GM12801 (cell line): Measurements from ENCODE around the gene IGF2R.

Experiments used
- CTCF ChIP-seq: IDR thresholded peaks from one replicate; pipeline ENCODE4 v1.5.1; 2011; ENCODE audit warnings: control low read depth; ENCODE audit not compliant: insufficient read length; ENCODE audit errors: extremely low read depth

The IGF2R gene, protein sequence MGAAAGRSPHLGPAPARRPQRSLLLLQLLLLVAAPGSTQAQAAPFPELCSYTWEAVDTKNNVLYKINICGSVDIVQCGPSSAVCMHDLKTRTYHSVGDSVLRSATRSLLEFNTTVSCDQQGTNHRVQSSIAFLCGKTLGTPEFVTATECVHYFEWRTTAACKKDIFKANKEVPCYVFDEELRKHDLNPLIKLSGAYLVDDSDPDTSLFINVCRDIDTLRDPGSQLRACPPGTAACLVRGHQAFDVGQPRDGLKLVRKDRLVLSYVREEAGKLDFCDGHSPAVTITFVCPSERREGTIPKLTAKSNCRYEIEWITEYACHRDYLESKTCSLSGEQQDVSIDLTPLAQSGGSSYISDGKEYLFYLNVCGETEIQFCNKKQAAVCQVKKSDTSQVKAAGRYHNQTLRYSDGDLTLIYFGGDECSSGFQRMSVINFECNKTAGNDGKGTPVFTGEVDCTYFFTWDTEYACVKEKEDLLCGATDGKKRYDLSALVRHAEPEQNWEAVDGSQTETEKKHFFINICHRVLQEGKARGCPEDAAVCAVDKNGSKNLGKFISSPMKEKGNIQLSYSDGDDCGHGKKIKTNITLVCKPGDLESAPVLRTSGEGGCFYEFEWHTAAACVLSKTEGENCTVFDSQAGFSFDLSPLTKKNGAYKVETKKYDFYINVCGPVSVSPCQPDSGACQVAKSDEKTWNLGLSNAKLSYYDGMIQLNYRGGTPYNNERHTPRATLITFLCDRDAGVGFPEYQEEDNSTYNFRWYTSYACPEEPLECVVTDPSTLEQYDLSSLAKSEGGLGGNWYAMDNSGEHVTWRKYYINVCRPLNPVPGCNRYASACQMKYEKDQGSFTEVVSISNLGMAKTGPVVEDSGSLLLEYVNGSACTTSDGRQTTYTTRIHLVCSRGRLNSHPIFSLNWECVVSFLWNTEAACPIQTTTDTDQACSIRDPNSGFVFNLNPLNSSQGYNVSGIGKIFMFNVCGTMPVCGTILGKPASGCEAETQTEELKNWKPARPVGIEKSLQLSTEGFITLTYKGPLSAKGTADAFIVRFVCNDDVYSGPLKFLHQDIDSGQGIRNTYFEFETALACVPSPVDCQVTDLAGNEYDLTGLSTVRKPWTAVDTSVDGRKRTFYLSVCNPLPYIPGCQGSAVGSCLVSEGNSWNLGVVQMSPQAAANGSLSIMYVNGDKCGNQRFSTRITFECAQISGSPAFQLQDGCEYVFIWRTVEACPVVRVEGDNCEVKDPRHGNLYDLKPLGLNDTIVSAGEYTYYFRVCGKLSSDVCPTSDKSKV (N-terminal part only)

GRCh38 chr6:159968295-159969203, at the start of gene IGF2R:
TSS of gene IGF2R (plus strand) at chr6:159969082. CDS start at chr6:159969247, 165 bp downstream.
- no peak for TF ChIP-seq CTCF

DNA sequence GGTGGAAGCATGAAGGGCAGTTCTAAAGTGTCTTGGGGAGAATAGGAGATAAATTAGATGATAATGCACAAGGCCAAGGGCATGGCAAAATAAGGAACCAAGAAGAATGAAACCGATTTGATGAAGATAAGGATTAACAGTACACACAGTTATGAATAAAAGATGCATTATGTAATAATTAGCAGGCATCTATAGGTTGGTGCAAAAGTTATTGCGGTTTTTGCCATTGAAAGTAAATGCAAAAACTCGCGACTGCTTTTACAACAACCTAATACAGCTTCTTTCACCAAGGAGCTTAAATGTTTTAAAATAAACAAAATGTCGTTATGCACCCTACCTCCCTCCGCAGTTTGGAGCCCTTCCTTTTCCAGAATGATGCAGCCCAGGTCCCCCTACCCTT, 49.1 kb upstream of the IGF2R start:
- no peak for TF ChIP-seq CTCF

DNA sequence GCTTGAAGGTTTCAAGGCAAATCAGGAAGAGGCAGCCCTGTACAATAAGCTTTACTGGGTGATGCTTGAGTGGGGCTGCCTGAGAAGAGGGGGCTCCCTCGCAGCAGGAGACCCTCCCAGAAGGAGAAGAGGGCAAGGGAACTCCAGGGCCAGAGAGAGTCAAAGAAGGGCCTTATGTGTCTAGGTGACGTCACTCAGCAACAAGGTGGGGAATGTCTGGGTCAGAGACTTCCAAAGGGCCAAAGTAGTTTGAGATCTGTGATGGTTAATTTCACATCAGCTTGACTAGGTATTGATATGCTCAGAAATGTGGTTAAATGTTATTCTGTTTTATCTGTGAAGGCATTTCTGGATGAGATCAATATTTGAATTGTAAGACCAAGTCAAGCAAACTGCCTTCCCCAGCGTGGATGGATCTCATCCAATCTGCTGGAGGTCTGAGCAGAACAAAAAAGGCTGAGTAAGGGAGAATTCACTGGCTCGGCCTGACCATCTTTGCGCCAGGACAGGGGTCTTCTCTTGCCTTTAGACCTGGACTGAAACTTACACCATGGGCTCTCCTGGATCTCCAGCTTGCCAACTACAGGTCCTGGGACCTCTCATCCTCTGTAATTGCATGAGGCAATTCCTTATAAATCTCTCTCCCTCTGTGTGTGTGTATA, 42.2 kb upstream of the IGF2R start:
- TF ChIP-seq CTCF = no peak

- TF ChIP-seq CTCF = no peak
Measured at GRCh38 chr6:159929819-159930218, 39.1 kb upstream of the IGF2R start.

GRCh38 chr6:159931112-159931511, 37.8 kb upstream of the IGF2R start:
- TF ChIP-seq CTCF = no peak

DNA sequence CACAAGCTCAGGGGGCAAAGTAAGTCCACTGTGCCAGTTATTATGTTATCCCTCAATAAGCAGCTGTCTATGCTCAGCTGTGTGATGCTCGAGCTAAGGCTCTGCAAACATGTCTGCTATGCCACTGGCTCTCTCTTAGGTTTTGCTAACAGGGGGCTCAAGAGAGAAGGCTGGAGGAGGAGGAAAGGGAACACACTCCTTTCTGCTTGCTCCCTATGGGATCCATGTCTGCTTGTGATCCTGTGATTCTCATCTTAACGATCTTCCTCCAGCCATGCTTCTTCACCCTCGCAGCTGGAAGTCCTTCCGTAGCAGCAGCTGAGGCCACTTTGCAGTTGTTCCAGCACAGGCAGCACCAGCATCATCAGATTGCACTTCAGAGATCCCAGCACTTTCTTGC, 37.0 kb upstream of the IGF2R start:
- no peak for TF ChIP-seq CTCF
